Measurements from ENCODE around the gene IFIH1.
A peak's percentile ranks its signal among the peaks of the same experiment; 100 is the strongest.

The IFIH1 gene

DNA sequence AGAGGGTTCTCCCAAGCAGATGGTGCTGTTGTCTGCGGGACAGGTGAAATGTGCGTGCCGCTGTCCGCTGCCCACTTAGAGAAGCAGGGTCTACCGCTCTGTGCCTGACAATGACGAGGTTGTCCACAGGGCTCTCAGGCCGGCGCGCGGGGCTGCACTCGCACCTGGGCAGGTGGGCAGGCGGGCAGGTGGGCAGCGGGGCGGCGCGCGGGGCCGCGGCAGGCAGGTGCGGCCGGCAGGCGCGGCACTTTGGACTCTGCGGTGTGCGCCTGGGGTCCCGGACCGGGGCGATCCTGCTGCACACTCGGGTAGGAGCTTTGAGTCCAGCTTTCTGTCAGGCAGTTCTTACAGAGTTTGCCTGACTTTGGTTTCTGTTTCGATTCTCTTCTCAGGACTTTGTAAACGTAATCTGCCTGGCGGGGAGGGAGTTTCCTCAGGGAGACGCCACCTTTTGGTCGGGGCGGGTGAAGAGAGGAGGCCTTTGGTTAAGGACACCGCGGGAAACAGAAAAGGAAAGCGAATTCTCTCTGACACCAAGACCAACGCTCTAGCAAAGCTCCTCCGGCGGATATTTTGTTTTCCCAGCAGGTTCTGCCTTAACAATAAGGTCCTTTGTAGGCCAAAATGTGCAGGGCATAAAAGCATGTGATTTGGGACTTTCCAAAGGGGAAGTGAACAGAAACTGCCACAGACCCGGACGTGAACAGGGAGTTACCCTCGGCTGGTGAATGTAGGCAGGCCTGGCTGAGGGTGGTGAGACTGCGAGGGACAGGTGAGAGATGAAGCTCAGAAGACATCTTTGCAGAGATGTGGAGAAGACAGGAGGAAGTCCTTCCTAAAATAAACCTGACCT, at the start of gene IFIH1:
TSS of gene IFIH1 (minus strand) at position 357 of the 853 bp plus-strand sequence. CDS start 377 bp downstream, outside the sequence.
- no peak for DNase-seq

DNA sequence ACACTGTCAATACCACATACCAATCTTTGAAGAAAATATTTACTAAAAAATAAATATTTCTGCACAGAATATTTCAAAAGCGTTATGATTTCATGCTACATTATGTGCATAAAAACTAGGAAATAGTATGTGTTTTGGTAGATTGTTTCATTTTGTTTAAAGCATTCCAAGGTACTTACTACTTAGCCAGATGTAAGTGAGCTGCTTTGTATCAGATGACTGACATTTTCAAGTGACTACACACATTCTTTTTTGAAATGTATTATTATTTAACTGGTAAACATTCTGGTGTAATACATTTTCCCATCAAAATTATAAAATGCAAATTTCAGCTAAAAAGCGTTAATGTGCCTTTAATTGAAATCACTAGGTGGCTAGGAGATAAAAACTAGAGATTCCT, 46.9 kb upstream of the IFIH1 start:
- no peak for DNase-seq

DNA sequence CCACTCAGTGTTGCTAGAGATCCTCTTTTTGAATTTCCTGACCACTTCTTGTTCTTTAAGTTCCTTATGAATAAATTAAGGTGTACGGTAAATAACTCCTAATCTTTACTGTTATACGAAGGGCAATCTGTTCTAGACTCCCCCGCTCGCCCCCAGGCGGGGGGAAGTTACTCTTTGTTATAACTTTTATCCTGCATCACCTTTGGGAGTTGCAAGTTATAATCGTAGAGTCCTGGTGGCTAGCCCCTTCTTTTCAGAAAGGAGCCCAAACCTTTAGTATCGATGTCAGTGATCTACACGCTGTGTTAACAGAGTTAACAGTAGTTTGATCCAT, 26.1 kb upstream of the IFIH1 start:
- no peak for DNase-seq

DNA sequence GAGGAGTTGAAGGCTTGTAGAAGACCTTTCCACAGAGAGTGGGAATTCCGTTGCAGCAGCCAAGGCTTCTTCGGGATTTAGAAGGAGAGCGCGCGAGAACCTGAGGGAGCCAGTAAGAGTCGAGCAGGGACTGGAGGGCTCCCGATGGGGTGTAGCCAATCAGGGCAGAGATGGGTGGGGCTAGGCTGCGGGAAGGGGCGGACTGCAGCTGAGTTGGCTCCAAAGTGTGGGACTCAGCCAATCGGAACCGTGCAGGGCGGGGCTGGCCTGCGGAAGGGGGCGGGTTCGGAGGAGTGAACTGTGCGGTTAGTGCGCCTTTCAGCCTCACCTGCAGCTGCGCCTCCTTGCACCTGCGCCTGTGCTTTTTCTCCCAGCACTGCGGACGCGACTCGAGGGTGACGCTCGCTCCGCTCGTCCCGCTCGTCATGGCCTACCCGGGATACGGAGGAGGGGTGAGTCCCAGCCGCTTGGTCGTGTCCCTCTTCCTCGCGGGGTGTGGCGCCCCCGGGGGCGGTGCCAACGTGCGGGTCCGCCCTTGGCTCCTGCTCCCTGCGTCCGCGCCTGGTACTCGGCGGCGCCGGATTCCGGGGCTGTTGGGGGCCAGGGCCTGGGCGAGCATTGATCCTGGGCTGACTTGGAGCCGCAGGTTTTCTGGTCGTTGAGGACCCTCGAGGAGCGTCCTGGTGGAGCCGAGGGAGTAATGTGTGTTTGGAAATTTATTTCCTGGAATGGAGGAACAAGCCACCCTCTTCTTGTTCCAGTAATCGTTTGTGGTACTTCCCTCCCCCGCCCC, 25.5 kb upstream of the IFIH1 start, which contains the start of gene GCA:
TSS of gene GCA (plus strand) at position 309 of the 793 bp plus-strand sequence. CDS start at position 426, 117 bp downstream.
- peak; percentile 76 for DNase-seq

DNA sequence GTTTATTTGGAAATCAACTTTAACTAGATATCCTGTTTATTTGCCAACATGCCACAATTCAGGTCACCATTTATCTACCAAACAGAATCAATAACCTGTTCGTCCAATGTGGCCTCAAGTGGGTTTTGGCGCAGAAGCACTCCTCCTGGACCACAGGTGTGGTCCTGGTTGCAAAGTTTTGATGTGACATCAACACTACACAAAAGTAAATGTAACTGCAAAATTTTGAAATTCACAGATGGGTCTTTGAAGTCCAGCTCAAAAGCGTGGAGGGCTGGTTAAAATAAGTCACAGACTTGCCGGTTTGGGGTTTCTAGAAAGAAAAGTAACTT, 25.0 kb upstream of the IFIH1 start:
- no peak for DNase-seq

DNA sequence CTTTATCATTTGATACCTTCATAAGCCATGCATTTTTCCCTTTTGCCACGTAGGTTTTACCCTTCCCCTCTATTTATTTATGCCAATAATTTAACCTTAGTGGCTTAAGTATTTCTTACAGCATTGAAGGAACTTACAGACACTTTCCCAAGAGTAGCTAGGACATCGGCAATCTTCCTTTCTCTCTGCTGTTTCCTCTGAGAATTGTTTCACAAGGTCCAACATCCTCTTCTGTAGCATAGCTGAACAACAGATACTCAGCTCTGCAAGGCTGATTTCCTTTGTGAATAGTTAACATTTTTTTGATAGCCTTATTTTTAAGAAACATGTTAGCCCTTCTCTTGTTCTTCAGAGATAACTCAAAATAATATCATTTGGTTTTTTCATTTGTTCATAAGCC, 24.4 kb upstream of the IFIH1 start:
- DNase-seq, result no peak

DNA sequence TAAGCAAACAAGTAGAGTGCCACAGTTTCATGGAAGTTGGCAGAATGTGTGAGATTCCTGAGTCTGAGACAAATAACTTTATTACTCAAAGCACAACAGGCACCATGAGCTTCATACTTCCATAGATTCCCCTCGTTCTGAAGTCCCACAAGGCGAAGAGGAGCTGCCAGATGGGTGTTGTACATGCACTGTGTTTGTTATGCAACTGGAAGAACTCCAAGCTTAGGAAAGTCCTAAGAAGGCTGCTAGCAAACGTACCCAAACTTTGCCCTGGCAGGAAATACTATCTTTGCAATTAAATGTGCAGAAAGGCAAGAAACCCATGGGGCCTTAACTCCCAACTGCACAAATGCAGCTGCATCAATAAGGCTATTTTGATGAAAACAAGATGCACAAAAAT, 23.8 kb upstream of the IFIH1 start:
- no peak for DNase-seq

DNA sequence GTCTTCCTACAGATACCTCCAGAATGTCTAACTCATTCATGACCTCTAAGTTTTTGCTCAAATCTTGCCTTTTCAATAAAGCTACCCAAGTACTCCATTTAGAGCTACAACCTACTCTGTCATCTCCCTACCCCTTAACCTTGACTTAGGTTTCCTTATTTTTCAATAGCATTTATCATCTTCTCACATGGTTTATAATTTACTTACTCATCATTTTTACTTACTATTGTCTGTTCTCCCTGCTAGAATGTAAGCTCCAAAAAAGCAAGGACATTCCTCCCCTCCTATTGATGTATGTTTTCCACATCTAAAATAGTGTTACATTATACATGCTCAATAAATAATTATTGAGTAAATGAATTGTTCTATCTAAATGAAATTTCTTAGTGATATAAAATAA, 22.3 kb upstream of the IFIH1 start:
- no peak for DNase-seq

DNA sequence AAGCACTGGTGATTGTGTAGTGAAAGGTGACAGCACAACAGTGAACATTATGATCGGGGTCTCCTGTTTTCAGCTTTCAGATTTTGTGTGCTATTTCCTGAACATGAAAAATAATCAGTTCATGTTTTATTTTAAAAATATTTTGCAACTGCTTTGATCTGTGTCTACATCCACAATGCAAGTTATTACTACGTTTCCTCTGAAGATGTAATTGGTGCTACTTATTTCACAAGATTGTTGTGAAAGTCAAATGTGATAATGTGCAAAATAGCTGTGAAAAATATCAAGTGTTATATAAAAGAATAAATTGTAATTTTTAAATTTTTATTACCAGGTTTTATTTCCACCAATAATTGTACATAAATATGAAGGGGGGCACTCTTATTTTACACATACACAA, 19.4 kb upstream of the IFIH1 start:
- no peak for DNase-seq

DNA sequence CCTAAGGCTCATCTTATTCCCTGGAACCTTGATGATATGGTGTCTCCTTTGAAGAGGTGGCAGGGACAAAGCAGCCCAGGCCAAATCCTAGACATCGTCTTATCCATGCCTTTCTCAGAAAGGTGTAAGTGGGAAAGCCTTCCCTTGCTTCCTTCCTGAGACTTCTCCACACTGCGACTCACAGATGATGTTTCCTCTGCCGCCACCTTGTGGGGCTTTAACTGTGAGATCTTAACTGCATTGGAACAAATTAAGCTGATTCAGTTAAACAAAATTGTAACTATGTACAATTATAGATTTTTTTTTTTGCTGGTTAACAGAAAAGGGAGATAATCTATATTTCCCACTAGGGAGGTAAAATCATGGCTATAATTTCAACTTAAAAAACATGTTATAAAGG, 15.5 kb upstream of the IFIH1 start:
- no peak for DNase-seq

DNA sequence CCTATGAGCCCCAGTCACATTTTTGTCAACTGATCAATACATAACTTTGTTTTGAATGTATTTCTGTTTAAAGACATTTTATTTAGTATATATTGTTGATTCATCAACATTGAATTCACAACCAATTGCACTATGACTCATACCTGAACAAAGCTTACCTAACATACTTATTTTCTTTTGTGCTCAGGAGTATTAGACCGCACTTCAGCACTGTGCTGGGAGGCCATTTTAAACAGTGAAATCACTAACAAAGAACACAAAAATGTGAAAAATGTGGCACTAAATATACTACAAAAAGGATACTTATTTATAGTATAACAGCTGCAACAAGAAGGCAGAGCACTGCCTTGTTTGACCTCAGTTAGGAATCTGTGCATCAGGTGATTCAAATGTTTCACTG, 12.4 kb upstream of the IFIH1 start:
- DNase-seq, result no peak

DNA sequence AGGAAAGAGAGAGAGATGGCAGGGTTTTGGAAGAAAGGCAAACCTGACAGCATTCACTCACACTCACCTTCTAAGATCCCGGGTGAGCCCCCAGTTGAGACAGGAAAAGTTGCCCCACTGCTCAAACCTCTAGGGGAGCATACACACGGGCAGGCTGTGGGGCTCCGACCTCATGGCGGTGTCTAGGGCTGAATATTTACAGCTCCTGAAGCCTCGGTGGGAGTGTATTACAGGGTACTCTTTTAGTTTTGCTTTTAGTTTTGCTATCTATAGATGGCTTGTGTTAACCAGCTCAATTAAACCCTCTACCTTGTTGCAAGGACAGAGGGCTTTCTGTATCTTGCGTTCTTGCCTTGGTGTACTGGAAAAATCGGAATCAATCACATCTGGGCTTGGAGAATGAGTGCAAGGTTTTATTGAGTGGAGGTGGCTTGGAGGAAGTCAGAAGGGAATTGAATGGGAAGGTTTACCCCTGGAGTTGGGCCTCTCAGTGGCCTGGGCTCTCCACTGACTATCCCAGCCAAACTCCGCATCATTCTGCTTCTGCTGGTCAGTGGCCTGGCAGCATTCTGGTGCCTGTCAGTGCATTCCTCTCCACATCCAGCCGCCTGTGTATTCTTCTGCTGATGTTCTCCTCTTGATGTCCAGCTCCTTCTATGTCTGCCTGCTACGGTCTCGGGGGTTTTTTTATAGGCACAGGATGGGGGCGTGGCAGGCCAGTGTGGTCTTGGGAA, 10.1 kb upstream of the IFIH1 start:
- no peak for DNase-seq

DNA sequence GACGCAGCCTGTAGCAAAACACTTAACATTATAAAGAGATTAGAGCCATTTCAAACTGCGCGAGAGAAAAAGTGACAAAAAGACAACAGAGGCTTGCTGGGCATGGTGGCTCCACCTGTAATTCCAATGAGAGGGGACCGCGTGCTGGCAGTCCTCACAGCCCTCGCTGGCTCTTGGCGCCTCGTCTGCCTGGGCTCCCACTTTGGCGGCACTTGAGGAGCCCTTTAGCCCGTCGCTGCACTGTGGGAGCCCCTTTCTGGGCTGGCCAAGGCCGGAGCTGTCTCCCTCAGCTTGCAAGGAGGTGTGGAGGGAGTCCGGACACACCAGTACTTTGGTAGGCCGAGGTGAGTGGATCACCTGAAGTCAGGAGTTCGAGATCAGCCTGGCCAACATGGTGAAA, 9.3 kb upstream of the IFIH1 start:
- DNase-seq, result no peak

DNA sequence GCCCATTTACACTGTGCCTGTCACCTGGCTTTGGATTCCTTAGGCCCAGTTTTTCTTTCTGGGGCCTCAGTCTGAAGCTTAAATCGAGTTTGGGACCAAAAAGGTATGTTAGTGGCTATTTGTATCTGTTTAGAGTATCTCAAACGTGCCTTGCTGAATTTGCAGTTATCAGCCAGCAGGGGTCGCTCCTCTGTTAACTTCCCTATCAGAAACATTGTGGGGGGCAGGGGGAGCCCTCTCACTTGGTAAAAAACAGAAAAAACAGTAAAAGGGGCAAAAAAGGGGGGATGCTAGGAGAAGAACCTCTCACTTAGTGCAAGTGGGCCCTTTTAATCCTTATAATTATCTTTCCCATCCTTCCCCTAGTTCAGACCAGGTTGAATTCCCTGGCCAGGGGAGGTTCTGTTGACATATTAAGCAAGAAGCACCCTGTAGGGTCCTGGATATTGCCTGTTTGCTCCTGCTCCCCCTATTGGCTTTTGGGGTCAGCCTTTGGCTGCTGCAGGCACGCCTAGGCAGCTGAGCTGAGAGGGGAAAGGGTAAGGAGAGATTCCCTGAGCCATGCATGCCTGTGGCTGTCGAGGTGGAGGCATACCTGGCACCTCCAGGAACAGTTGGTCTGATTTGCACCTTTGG, 8.8 kb upstream of the IFIH1 start:
- no peak for DNase-seq

DNA sequence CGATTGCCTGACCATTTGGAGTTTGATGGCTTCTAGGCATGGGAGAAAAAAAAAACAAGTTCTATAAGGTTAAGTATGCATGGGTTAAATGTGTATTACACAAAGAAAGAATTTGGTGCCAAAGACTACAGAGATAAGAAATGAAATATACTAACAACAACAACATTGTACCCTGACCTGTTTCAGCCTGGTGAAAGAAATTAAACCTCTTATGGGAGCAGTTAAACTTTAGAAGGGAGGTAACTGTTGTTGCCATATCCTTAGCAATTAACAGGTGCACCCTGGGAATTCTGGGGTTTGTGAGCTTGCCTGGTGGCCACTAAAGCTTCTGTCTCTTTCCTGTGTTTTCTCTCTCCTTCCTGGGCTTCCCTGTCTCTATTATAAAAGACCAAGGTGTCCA, 6.5 kb upstream of the IFIH1 start:
- DNase-seq, result no peak

DNA sequence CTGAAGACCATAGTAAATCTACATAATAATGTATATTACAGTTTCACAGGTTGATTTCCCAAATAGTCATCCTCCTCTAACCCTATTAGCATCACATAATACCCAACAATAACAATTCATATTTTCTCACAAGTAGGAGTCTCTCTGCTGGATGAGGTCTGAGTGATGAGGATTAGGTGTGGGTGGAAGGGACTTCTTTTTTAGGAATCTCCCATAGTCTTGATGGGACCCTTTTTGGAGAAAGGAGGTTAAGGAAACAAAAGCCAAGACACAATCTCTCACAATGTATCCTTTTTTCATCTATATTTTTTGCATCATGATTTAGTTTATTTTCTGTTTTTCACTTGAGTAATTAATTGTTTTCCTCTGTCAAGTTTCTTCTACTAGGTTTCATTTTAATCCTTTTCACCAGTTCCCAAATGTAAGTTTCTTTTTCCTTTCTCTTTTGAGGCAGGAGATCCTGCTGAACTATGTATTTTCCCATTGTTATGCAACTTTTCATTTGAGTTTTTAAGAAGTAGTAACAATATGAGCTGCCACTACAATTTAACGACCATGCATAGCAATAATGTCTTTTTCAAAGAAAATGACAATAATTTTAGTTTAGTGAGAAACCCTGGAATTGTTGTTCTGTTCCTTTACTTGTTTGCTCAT, 2.5 kb upstream of the IFIH1 start:
- DNase-seq, result no peak

DNA sequence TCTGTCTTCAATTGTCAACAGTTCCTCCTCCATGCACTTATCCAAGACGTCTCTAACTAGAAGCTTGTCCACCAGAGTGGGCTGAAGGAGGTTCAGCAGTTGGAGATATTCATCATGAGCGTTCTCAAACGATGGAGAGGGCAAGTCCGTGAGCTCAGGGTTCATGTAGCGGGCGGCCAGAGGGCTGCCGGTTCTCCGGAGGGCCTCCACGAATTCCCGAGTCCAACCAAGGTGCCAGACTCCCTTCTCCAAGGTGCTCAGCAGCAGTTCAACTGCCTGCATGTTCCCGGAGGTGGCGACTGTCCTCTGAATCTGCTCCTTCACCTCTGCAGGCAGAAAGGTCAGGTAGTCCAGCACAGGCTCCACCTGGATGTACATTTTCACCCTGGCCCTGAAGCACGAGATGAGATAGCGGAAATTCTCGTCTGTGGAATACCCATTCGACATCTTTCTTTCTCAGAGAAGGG, 590 bp downstream of the IFIH1 start:
- no peak for DNase-seq

DNA sequence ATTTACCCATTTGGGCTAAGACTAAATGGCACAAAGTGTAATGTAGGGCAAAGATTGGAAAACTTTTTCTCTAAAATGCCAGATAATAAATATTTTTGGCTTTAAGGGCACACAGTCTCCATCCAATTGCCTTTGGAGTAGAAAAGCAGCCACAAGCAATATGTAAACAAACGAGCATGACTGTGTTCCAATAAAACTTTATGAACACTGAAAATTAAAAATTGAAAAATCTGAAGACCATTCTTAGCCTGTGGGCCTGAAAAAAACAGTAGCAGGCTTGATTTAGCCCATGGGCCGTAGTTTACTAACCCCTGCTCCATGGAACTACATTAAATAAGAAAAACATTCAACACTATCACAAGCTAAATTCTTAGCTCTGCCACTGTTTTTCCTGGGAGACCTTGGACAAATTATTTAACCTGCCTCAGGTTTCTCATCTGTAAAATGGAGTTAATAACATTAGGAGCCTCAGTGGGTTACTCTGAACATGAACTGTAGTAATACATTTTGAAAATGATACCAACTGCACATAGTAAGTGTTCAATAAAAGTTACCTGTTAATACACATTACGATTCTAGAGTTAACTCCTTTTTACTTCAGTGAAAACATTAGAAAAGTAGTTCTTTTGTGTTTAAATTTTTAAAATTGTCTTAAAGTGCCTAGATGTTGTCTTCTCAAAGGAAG, 1.3 kb downstream of the IFIH1 start:
- DNase-seq, result no peak

DNA sequence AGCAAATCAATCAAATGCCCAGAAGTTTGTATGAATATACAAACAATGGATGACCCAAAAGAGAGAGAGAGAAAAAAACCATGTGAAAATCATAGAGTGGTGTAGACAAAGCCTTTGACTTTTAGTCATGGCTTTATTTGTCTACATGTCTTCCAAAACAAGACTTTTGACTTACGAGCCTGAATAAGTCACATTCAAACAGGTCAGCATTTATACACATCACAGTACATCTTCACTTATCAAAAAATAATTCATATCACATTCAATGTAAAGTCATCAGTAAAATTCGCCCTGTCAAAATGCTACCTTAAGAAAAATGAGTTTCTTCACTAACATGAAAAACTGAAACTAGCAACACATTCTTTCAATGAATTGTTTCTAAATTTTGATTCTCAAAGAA, 1.9 kb downstream of the IFIH1 start:
- no peak for DNase-seq

DNA sequence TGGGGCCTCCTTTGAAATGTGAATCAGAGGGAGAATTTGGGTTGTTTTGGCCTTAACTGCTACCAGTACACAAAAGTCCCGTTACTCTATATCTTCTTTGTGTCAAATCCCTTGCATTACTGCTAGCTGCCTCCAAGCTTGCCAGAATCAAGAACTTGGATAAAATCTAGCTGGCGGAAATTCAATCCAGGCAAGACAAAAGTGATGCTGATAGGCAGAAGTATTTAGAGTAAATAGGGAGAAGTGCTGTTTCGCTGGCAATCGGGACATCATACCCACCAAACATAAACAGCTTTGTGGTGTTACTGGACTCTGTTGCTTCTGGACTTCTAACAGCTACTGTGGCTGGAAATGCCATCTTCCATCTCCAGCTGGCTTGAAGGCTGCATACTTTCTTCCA, 2.5 kb downstream of the IFIH1 start:
- no peak for DNase-seq

DNA sequence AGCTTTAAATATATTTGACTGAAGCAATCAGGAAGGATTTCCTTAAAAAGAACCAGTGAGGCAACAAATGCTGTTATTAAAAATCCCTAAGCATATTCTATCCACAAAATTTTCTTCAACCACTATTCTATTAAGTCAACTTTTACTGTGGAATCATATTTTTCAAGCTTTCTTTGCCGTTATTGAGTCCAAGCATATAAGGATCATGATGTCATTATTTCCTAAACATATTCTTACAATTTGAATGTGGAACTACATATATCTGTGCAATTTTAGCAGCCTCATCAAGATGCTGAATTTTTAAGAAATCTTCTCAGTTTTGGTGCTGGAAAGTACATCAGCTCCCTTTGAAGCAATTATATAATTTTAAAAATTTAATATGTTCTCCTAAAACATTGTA, 5.6 kb downstream of the IFIH1 start:
- DNase-seq, result no peak

Measured in NCI-H187 treated with DMSO at 0.1 percent for 48 hours (cell line).